ENCODE measurements around the gene SALL4.
"Not testable (repeated sequence)": the region's sequence is repeated elsewhere in the genome, so short reads cannot be mapped to it uniquely, and the experiment has no call there.

The SALL4 gene

GRCh38 chr20:51802170-51802751 lies at the start of gene SALL4:
TSS of gene SALL4 (minus strand) at chr20:51802521. CDS start at chr20:51802408, 113 bp downstream.
- no peak for FAIRE-seq

GRCh38 chr20:51848346-51848745 lies 46.0 kb upstream of the SALL4 start:
- no peak for FAIRE-seq

DNA sequence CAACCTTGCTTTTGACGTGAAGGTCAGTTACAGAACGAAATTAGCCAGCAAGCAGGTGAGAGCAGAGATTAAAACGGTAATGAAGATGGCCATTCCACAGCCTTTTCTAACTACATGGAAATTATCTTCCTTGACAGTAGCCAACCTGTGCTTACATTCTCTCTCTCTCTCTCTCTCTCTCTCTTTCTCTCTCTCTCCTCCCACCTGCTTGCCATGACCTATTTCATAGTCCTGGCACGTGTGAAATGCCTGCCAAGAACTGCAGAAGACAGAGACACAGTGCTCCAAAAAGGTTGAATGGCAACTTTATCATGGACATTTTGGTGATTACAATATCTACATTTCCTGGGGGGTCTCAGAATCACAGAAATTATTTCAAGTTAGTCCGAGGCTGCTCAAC lies 38.5 kb upstream of the SALL4 start:
- FAIRE-seq: no peak

DNA sequence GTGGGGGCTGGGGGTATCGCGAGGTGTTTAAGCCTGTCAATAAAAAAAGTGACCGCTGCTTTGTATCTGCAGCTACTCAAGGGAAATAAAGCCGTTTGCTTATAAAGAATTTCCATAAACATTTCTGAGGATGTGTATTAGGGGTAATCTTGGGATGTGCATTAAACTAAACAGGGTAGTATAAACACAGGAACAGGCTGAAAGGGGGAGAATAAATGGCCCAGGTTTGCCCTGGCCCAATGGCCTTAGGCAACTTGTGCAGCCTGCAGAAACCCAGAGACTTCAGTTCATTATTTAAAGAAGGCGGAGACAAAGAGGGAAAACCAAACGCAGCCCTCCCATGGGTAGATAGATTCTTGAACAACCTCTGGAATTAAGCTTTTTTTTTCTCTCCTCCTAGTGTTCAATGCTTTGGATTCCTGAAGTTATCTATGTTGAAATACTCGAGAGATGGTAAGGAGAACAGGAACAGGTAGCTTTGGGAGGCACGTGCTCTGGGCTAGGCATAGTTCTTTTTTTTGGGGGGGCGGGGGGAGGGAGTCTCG lies 35.6 kb upstream of the SALL4 start:
- FAIRE-seq: no peak

GRCh38 chr20:51837436-51837835 lies 35.1 kb upstream of the SALL4 start:
- FAIRE-seq: no peak

- FAIRE-seq: no peak
Observed at GRCh38 chr20:51833326-51833725, 31.0 kb upstream of the SALL4 start.

- no peak for FAIRE-seq
Observed at GRCh38 chr20:51832276-51832675, 30.0 kb upstream of the SALL4 start.

DNA sequence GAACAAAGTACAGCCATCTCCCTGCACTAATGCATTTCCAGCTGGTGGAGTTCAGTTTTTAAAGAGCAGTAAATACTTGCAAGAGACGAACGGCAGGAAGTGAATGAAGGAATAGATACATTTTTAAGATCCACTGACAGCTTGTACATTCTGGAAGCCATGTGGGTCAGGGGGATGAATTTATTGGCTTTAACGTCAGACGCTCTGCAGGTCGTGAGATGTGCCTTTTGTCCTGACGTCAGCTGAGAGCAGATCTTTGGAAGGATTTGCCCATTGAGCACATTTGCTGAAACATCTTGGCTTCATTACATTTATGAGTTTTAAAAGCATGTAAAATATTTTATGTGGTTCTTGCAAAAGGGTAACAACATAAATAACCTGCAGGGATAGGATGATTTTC lies 29.5 kb upstream of the SALL4 start:
- FAIRE-seq: no peak

GRCh38 chr20:51830538-51830937 lies 28.2 kb upstream of the SALL4 start:
- no peak for FAIRE-seq

DNA sequence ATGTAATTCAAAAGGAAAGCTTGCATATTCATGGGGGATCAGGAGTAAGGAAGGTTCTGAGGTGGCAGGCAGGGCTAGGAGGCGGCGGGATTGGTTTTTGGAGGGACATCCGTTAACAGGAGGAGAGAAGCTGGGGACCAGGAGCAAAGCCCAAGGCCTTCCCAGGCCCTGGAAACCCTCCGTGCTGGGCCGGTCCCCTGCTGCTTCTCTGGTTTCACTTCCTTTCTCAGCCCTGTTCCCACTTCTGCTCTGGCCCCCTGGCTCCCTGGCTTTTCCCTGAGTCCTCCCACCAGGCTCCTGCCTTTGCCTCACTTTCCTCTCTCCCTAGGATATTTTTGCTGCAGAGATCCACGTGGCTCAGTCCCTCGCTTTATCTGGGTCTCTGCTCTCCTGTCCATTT lies 26.4 kb upstream of the SALL4 start:
- no peak for FAIRE-seq

DNA sequence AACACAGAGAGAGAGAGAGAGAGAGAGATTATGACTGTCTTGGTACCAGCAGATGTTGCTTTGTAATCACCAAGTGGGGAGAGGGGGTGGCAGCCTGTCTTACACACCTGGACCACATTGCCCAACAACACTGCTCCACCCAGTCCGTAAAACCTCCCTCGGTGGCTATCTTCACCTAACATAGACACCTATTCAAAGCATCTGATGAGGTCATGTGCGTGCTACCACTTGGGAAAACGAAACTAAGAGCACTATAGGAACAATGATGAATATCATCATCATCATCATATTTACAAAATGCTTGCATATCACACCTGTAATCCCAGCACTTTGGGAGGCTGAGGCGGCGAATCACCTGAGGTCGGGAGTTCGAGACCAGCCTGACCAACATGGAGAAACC lies 24.1 kb upstream of the SALL4 start:
- FAIRE-seq: no peak

DNA sequence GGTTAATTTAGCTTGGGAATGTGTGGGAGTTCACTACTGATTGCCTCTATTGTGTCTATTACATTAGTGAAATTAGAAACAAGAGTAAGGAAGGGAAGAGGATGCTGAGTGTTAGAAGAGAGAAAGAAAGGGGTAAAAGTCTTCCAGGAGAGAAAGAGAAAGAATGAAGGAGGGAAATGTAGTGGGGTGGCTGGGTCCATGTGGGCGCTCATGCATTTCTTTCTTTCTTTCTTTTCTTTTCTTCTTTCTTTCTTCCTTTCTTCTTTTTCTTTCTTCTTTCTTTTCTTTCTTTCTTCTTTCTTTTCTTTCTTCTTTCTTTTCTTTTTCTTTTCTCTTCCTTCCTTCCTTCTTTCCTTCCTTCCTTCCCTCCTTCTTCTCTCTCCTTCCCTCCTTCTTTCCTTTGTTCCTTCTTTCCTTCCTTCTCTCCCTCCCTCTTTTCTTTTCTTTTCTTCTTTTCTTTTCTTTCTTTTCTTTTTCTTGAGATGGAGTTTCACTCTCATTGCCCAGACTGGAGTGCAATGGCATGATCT lies 16.2 kb upstream of the SALL4 start:
- no peak for FAIRE-seq

- not testable (repeated sequence) for FAIRE-seq
Observed at GRCh38 chr20:51816856-51817255, 14.5 kb upstream of the SALL4 start.

DNA sequence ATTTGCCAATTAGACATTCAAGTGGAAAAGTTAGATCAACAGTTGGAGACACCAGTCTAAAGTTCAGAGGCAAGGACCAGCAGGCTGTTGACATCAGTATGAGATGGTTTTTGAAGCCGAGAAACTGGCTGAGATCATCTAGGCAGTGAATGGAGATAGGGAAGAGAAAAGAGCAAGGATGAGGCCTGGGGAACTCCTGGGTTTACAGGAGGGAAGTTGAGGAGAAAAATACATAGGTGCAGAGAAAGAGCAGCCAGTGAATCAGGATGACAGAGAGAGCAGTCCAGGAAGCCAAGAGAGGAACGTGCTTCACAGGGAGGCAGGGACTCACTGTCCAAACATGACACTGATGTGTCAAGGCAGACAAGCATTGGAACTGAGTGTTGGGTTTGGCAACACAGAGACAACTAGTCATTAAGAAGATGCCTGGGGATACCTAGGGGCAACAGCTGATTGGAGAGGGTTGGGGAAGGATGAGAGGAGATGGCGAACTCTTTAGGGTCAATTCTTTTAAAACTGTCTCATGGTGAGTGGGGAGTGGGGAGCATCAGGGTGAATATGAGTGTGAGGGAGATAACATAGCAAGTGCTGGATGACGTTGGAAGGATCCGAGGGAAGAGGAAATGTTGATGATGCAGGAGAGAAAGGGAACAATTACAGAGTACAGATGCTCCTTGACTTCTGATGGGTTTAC lies 13.2 kb upstream of the SALL4 start:
- no peak for FAIRE-seq

DNA sequence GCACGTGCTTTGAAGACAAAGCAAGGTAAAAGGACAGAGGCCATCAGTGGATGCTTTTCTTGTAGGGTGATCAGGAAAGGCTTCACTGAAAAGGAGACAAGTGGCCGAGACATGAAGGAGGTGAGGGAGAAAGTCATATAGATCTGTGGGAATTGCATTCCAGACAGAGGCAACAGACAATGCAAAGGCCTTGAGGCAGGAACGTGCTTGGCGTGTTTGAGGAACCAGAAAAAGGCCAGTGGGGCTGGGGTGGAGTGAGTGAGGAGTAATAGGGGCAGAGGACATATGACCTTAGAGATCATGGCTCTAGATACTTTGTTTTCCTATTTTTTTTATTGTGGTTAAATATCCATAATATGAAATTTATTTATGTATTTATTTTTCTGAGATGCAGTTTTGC lies 10.5 kb upstream of the SALL4 start:
- no peak for FAIRE-seq

GRCh38 chr20:51811514-51812128 lies 9.3 kb upstream of the SALL4 start:
- FAIRE-seq: no peak

GRCh38 chr20:51811042-51811355 lies 8.7 kb upstream of the SALL4 start:
- no peak for FAIRE-seq

DNA sequence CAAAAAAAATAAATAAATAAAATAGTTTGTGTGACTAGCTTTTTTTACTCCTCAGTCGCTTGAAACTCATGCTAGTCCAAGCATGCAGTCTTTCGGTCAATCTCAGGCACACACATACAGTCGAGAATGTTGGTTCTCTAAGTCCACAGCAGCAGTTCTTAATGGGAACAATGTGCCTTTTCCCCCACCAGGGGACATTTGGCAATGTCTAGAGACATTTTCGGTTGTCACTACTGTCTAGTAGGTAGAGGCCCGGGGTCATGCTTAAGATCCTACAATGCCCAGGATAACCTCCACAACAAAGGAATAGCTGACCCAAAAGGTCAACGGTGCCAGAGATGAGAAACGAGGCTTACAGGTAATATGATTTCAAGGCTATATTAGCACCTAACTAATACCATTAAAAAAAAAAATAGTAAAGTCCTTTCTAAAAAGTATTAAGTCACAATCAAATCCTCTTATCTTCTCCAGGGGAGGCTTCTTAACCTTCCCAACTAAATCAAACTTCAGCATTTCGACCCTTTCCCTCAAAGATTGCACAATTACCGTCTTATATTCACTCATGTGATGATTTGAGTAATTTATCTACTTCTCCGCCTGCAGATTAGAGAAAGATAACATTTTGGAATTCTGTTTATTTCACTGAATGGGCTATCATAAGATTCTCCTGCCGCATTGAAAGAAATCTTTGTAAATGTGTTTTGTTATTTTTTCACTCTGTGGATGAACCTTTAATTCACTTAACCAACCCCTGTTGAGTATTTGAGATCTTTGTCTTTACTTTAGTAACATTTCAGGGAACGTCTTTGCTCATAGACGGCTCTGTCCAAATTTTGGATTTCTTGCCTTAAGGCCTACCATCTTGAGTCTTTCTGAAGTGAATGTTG lies 8.1 kb upstream of the SALL4 start:
- no peak for FAIRE-seq

DNA sequence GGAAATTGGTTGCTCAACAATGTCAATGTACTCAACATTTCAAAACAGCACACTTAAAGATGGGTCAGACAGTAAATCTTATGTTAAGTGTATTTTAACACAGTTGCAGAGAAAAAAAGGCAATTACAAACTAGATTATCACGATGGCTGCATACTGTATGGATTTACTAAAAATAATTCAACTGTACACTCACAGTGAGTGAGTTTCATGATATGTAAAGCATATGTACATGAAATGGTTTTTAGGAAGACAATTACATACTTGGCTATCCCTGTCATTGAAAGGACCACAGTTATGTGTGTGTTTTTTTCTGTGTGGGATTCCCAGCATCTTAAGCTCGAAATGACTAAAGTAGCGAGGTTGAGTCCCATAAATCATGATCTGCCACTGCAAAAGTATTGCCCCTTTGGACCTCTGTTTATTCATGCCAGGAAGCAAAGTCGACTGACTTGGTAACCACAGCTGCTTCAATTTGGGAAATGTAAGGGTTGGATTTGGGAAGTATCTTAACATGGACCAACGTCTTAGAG lies 5.5 kb upstream of the SALL4 start:
- no peak for FAIRE-seq

DNA sequence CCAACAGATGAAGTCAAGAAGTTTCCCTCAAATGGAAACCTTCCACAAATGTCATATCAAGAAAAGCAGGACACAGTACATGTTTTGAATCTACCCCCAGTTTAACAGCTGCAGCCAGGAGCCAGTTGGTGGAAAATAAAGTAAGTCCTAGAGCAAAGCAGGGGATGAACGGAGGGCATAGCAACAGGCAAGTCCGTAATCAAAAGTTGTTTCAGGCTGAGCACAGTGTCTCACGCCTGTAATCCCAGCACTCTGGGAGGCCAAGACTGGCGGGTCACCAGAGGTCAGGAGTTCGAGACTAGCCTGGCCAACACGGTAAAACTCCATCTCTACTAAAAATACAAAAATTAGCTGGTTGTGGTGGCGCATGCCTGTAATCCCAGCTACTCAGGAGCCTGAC lies 2.4 kb upstream of the SALL4 start:
- FAIRE-seq: no peak

- no peak for FAIRE-seq
Observed at GRCh38 chr20:51803148-51803854, 980 bp upstream of the SALL4 start.

GRCh38 chr20:51801823-51802123 lies 548 bp downstream of the SALL4 start:
- no peak for FAIRE-seq
